ENCODE data around the gene CDC42BPB.
A peak's percentile ranks its signal among the peaks of the same experiment; 100 is the strongest.

The CDC42BPB gene

DNA sequence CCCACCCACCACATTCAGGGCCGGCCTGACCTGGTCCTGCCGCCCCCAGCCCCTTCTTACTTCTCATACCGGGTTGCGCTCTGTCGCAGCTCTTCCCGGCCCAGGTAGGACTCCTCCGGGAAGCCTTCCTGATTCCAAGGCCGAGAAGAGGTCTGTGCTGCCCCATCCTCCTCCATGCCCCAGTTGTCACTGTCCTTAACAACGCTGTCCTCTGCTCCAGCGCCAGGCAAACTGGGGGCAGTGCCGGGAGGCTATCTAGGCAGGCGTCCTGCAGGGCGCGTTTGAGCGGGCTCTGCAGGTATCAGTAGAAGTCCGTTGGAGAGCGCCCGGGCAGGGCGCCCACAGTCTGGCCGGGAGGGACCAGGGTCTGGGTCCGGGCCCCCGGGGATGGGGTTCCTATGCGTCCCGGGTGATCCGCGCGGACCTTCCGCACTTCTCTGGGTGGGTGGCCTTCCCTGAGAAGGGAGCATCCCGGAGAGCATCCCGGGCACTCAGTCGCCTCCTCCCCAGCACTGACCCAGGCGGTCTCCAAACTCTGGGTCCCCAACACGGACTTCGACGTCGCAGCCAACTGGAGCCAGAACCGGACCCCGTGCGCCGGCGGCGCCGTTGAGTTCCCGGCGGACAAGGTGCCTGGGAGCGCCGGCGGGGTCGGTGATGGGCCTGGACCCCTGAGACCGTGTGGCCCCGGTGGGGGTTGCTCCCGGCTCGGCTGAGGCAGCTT, 134.0 kb downstream of the CDC42BPB start:
- peaks cover 6 to 8% of the 10 kb centered on the region in 2 donors for H3K9me3 ChIP-seq (replicated peaks in 1 of 2; ENCODE audit: control insufficient read depth in 2 of 2, insufficient read depth in 1 of 2, low read depth in 1 of 2, low read length in 2 of 2)
- no peak overlapping the region for H3K9ac ChIP-seq (ENCODE audit: low read depth, low read length, poor library complexity)
- peak overlapping the region; percentile 49 for H2BK12ac ChIP-seq (ENCODE audit: low read length)
- H2AK5ac ChIP-seq (ENCODE audit: low read depth, low read length) = peak overlapping the region; percentile 25
- no peak overlapping the region for H3K4ac ChIP-seq (ENCODE audit: low read length)
- H3K27ac ChIP-seq (replicated peaks; ENCODE audit: low read length) = no peak overlapping the region
- no peak overlapping the region for H3K4me2 ChIP-seq (ENCODE audit: insufficient read depth, low read length, poor library complexity, severe bottlenecking)
- H3K23ac ChIP-seq (ENCODE audit: low read depth, low read length, poor library complexity) = peak overlapping the region; percentile 69
- H4K8ac ChIP-seq (ENCODE audit: low read depth, low read length) = no peak overlapping the region
- H2BK15ac ChIP-seq (ENCODE audit: low read length) = peak overlapping the region; percentile 87
- DNase-seq (ENCODE audit: low spot score) = no peak
- H2AFZ ChIP-seq (ENCODE audit: low read length) = no peak overlapping the region
- no peaks in the 10 kb centered on the region for H3K79me1 ChIP-seq (ENCODE audit: low read depth, low read length)
- WGBS, 2 donors (ENCODE audit: extremely low coverage in 2 of 2, insufficient read length in 2 of 2, insufficient replicate concordance in 1 of 2) = no CpG with 5 or more reads among the region's 53 CpGs
- H3K36me3 ChIP-seq (replicated peaks in 1 of 2; ENCODE audit: control insufficient read depth in 2 of 2, insufficient read depth in 2 of 2, low read length in 2 of 2) = no peaks in the 10 kb centered on the region
- peaks cover 0 to 8% of the 10 kb centered on the region in 2 donors for H3K4me1 ChIP-seq (ENCODE audit: control insufficient read depth in 2 of 2, insufficient read depth in 1 of 2, low read depth in 1 of 2, low read length in 2 of 2)
- H3K18ac ChIP-seq (ENCODE audit: low read length) = no peak overlapping the region
- H4K91ac ChIP-seq (ENCODE audit: low read depth, low read length, poor library complexity) = no peak overlapping the region
- H3K4me3 ChIP-seq (ENCODE audit: low read length in 2 of 2) = no peak overlapping the region
- no peak overlapping the region for H3K14ac ChIP-seq (ENCODE audit: low read length)
- H2BK120ac ChIP-seq (ENCODE audit: low read depth, low read length) = no peak overlapping the region
- no peak overlapping the region for H2BK5ac ChIP-seq (ENCODE audit: low read length)
- peaks cover 4 to 42% (median 20%) of the 10 kb centered on the region in 3 experiments for H3K27me3 ChIP-seq (ENCODE audit: control insufficient read depth in 3 of 3, insufficient read depth in 3 of 3, low read depth in 1 of 3, low read length in 3 of 3)

DNA sequence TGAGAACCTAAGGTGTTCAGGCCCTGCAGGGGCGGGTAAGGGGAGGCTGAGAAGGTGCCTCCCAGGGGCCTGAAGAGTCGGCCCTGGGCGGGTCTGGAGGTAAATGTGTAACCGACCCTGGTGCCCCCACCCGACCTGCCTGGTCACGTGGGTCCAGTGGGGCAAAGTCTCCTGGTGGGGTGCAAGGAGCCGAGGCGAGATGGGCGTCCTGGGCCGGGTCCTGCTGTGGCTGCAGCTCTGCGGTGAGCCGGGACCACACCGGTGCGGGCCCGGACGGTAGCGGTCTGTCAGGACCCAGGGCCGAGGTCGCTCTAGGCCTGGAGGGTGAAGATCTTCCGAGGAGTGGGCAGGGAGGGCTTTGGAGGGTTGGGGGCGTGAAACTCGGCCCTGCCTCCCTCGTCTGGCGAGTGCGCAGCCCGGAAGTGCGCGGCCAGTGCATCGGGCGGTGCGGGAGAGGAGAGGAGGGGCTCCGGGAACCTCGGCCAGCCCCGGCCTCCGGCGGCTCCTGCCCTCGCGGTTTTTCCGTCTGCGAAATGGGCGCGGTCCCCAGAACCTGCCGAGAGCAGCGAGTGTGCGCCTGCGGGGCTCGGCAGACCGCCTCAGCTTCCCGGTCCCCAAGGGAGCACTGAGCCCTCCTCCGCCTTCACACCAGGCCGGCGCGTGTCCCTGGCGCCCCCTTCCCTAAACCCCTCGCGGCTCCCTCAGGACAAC, 134.7 kb downstream of the CDC42BPB start, which contains the start of gene AMN:
Gene AMN, plus strand, starts transcription at position 174 of the 711 bp plus-strand sequence. Its CDS starts 26 bp downstream, at position 200.
- Histone ChIP-seq H3K4me3 (ENCODE audit: low read length in 2 of 2) (no peak within 1 kb of the TSS), H3K9me3 (replicated peaks in 1 of 2; ENCODE audit: control insufficient read depth in 2 of 2, insufficient read depth in 1 of 2, low read depth in 1 of 2, low read length in 2 of 2) (peaks cover 6 to 8% of the 10 kb centered on the region in 2 donors), H3K4me1 (ENCODE audit: control insufficient read depth in 2 of 2, insufficient read depth in 1 of 2, low read depth in 1 of 2, low read length in 2 of 2) (peaks cover 0 to 8% of the 10 kb centered on the region in 2 donors), H3K4ac (ENCODE audit: low read length) (no peak within 1 kb of the TSS), H3K79me1 (ENCODE audit: low read depth, low read length) (no peaks in the 10 kb centered on the region), H4K8ac (ENCODE audit: low read depth, low read length) (no peak within 1 kb of the TSS), H3K4me2 (ENCODE audit: insufficient read depth, low read length, poor library complexity, severe bottlenecking) (no peak within 1 kb of the TSS), H3K27ac (replicated peaks; ENCODE audit: low read length) (no peak within 1 kb of the TSS), H3K27me3 (ENCODE audit: control insufficient read depth in 3 of 3, insufficient read depth in 3 of 3, low read depth in 1 of 3, low read length in 3 of 3) (peaks cover 4 to 35% (median 13%) of the 10 kb centered on the region in 3 experiments), H2BK12ac (ENCODE audit: low read length) (no peak within 1 kb of the TSS), H2BK120ac (ENCODE audit: low read depth, low read length) (no peak within 1 kb of the TSS), H4K91ac (ENCODE audit: low read depth, low read length, poor library complexity) (no peak within 1 kb of the TSS), H2BK15ac (ENCODE audit: low read length) (no peak within 1 kb of the TSS), H3K23ac (ENCODE audit: low read depth, low read length, poor library complexity) (peak within 1 kb of the TSS; percentile 69), H3K14ac (ENCODE audit: low read length) (no peak within 1 kb of the TSS), H2AK5ac (ENCODE audit: low read depth, low read length) (peak within 1 kb of the TSS; percentile 25), H3K36me3 (replicated peaks in 1 of 2; ENCODE audit: control insufficient read depth in 2 of 2, insufficient read depth in 2 of 2, low read length in 2 of 2) (no peaks in the 10 kb centered on the region), H3K9ac (ENCODE audit: low read depth, low read length, poor library complexity) (no peak within 1 kb of the TSS), H2AFZ (ENCODE audit: low read length) (no peak within 1 kb of the TSS), H2BK5ac (ENCODE audit: low read length) (no peak within 1 kb of the TSS), H3K18ac (ENCODE audit: low read length) (peak within 1 kb of the TSS; percentile 73)
- DNase-seq (ENCODE audit: low spot score) = no peak
- WGBS, 2 donors (ENCODE audit: extremely low coverage in 2 of 2, insufficient read length in 2 of 2, insufficient replicate concordance in 1 of 2) = no CpG with 5 or more reads among the region's 56 CpGs

DNA sequence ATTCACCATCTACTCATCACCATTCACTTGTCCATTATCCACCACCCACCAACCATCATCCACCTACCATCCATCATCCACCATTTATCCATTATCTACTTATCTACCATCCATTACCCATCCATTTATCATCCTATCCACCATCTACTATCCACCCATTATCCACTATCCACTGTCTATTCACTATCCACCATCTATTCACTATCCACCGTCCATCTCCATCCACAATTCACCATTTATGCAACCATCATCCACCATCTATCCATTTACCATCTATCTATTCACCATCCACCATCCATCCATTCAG, 136.4 kb downstream of the CDC42BPB start:
- H3K18ac ChIP-seq (ENCODE audit: low read length) = no peak overlapping the region
- H3K4me3 ChIP-seq (ENCODE audit: low read length in 2 of 2) = peak overlapping the region in 1 of 2 donors; percentile 16
- H2BK120ac ChIP-seq (ENCODE audit: low read depth, low read length) = no peak overlapping the region
- H2BK15ac ChIP-seq (ENCODE audit: low read length) = no peak overlapping the region
- peaks cover 0 to 26% (median 0%) of the 10 kb centered on the region in 3 experiments for H3K27me3 ChIP-seq (ENCODE audit: control insufficient read depth in 3 of 3, insufficient read depth in 3 of 3, low read depth in 1 of 3, low read length in 3 of 3)
- H2BK12ac ChIP-seq (ENCODE audit: low read length) = no peak overlapping the region
- no peak overlapping the region for H3K27ac ChIP-seq (replicated peaks; ENCODE audit: low read length)
- no peak overlapping the region for H4K8ac ChIP-seq (ENCODE audit: low read depth, low read length)
- H3K4me2 ChIP-seq (ENCODE audit: insufficient read depth, low read length, poor library complexity, severe bottlenecking) = no peak overlapping the region
- no peak overlapping the region for H2AK5ac ChIP-seq (ENCODE audit: low read depth, low read length)
- no peaks in the 10 kb centered on the region for H3K79me1 ChIP-seq (ENCODE audit: low read depth, low read length)
- WGBS, 2 donors (ENCODE audit: extremely low coverage in 2 of 2, insufficient read length in 2 of 2, insufficient replicate concordance in 1 of 2) = 100% methylated on average over 1 of the region's 1 CpG
- no peak overlapping the region for H4K91ac ChIP-seq (ENCODE audit: low read depth, low read length, poor library complexity)
- no peak overlapping the region for H3K9ac ChIP-seq (ENCODE audit: low read depth, low read length, poor library complexity)
- no peaks in the 10 kb centered on the region for H3K36me3 ChIP-seq (replicated peaks in 1 of 2; ENCODE audit: control insufficient read depth in 2 of 2, insufficient read depth in 2 of 2, low read length in 2 of 2)
- H2AFZ ChIP-seq (ENCODE audit: low read length) = no peak overlapping the region
- no peak for DNase-seq (ENCODE audit: low spot score)
- no peak overlapping the region for H3K4ac ChIP-seq (ENCODE audit: low read length)
- H3K4me1 ChIP-seq (ENCODE audit: control insufficient read depth in 2 of 2, insufficient read depth in 1 of 2, low read depth in 1 of 2, low read length in 2 of 2) = peaks cover 0 to 2% of the 10 kb centered on the region in 2 donors
- no peak overlapping the region for H2BK5ac ChIP-seq (ENCODE audit: low read length)
- no peak overlapping the region for H3K23ac ChIP-seq (ENCODE audit: low read depth, low read length, poor library complexity)
- H3K14ac ChIP-seq (ENCODE audit: low read length) = no peak overlapping the region
- H3K9me3 ChIP-seq (replicated peaks in 1 of 2; ENCODE audit: control insufficient read depth in 2 of 2, insufficient read depth in 1 of 2, low read depth in 1 of 2, low read length in 2 of 2) = peaks cover 5 to 6% of the 10 kb centered on the region in 2 donors

Measured in neuronal stem cell (in vitro differentiated cells).